ENCODE measurements around the gene MATN3. TPM values are rescaled to one million over a fixed set of nuclear protein-coding genes. Genes with fewer than 3 reads are reported as not detected.
"Not testable (repeated sequence)": the region's sequence is repeated elsewhere in the genome, so short reads cannot be mapped to it uniquely, and the experiment has no call there.

MATN3 gene
- polyA plus RNA-seq, 1 donor: 2.5 TPM

DNA sequence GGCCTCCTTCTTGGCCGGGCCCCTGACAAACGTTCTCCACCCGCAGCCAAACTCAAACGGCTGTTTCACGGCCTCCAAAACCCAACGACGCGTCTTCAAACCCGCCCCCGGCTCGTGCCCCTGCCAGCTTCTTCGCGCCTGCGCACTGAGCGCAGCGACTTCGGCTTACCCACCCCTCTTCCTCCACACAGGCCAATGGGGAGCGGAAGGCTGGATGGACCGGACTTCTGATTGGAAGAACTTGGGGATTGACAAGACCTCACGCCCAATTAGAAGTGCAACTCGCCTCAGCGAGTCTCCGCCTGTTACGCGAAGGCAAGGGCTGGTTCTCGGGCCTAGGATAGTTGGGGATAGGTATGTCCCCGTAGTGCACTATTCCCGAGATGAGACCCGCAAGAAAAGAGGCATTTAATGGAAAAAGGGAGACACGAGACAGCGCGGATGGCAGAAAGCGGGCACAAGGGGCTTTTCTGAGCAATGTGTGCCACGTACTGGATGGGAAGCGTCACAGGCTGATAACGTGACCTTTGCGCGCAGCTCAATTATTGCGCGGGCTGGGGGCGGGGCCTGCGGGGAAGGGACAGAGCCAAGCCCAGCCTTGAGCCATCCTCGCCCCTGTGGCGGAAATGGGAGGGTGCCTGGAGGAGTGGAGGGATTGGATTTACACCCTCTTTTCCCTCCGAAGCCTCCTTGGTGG, 39.2 kb upstream of the MATN3 start, which contains the start of gene LAPTM4A:
LAPTM4A (minus strand) TSS at position 97 of the 697 bp plus-strand sequence. CDS start 108 bp downstream, outside the sequence.
- Histone ChIP-seq H3K9me3 (ENCODE audit: control insufficient read depth, low read depth, low read length) (no peaks in the 10 kb centered on the region), H3K4me3 (ENCODE audit: low read length) (peak within 1 kb of the TSS; percentile 78), H3K36me3 (ENCODE audit: control insufficient read depth, insufficient read depth, low read length) (no peaks in the 10 kb centered on the region), H3K4me1 (ENCODE audit: control insufficient read depth, insufficient read depth, low read length) (peaks cover 9% of the 10 kb centered on the region), H3K27me3 (ENCODE audit: control insufficient read depth, insufficient read depth, low read length) (no peaks in the 10 kb centered on the region), H3K27ac (ENCODE audit: low read length) (peak within 1 kb of the TSS; percentile 99)
- no CpG with 5 or more reads among the region's 45 CpGs for WGBS (ENCODE audit: insufficient coverage, low lambda C conversion rate)
- DNase-seq: peak; percentile 100

DNA sequence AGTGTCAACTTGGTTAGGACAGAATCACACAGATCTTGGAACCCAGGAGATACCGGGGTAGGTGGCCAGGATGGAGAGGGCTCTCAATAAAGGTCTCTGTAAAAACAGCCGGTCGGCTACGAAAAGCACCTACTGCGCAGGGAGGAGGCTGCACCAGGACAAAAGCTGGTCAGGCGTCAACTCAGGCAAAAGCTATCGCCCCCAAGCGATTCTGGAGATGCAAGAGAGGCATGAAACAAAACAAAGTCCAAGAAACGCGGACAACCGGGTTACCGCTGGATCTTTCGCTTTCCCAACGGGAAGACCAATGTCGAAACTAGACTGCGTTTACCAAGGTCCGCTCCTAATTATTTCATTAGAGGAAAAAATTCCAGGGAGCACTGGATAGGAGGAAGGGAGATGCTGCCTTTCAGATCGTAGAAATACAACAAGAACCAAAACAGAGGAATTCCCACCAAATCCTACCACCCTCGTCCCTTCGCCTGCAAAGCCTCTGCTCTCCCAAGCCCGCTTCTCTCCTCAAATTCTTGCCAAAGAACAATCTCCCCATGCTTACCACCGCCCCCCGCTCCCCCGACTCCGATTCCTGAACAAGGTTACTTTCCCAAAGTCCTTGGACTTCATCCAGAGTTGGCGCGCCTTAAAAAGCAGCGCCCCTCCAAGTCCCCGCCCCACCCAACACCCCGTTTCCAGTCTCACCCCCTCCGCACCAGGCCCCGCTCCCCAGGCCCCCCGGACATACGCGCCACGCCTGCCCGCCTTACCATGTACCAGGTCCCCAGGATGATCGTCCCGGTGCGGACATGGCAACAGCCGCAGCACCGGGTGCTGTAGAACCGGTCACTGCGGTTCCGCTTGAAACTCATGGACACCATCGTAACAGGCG, 38.4 kb upstream of the MATN3 start:
- H3K4me3 ChIP-seq (ENCODE audit: low read length): peak overlapping the region; percentile 78
- no peaks in the 10 kb centered on the region for H3K36me3 ChIP-seq (ENCODE audit: control insufficient read depth, insufficient read depth, low read length)
- WGBS (ENCODE audit: insufficient coverage, low lambda C conversion rate): no CpG with 5 or more reads among the region's 47 CpGs
- H3K27ac ChIP-seq (ENCODE audit: low read length): peak overlapping the region; percentile 99
- peaks cover 9% of the 10 kb centered on the region for H3K4me1 ChIP-seq (ENCODE audit: control insufficient read depth, insufficient read depth, low read length)
- H3K9me3 ChIP-seq (ENCODE audit: control insufficient read depth, low read depth, low read length): no peaks in the 10 kb centered on the region
- H3K27me3 ChIP-seq (ENCODE audit: control insufficient read depth, insufficient read depth, low read length): no peaks in the 10 kb centered on the region
- DNase-seq: peak; percentile 61 to 82

DNA sequence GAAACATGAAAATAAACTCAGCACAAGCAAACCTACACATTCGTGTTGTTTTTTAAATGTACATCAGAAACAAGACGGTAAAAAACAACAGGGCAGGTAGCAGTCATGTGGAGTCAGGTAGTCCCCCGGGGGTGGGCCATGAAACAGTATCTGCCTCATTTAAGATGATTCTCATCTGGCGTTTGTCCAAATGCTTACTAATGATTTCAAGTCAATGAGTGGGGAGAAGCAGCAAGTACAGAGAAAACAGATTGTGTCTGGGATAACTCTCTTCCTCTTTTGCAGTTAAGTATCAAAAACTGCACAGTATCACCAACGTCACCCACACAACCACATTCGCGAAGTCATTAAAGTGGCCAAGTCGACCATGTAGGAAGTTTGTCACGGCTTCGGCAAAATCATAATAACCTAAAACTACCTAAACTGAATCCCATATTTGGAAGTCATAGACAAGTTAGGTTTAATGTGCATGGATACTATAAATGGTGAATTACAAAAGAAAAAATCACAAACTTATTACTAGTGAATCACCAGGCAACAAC, 37.7 kb upstream of the MATN3 start:
- Histone ChIP-seq H3K4me3 (ENCODE audit: low read length) (peak overlapping the region; percentile 78), H3K36me3 (ENCODE audit: control insufficient read depth, insufficient read depth, low read length) (no peaks in the 10 kb centered on the region), H3K9me3 (ENCODE audit: control insufficient read depth, low read depth, low read length) (no peaks in the 10 kb centered on the region), H3K27me3 (ENCODE audit: control insufficient read depth, insufficient read depth, low read length) (no peaks in the 10 kb centered on the region), H3K27ac (ENCODE audit: low read length) (peak overlapping the region; percentile 99), H3K4me1 (ENCODE audit: control insufficient read depth, insufficient read depth, low read length) (peaks cover 9% of the 10 kb centered on the region)
- 0% methylated on average over 2 of the region's 10 CpGs for WGBS (ENCODE audit: insufficient coverage, low lambda C conversion rate)
- peak in 1 of 2 donors; percentile 46 for DNase-seq

DNA sequence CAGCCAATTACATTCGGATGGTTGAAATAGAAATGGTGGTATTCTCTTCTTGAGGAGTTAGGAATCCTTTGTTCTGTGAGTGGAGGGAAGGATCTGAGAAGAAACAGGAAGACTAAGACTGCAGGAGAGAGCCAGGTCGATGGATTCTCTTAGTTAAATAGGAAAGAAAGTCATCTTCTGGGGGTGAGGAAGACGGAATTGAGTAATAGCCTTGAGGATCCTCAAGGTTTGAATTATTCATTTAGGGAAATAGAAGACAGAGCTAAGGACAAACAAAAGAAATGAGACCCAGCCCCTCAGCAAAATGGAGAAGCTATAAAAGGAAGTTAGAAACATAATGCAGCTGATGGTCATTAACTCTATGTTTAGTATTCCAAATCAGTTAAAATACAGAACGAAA, 37.2 kb upstream of the MATN3 start:
- Histone ChIP-seq H3K4me1 (ENCODE audit: control insufficient read depth, insufficient read depth, low read length) (peaks cover 9% of the 10 kb centered on the region), H3K27me3 (ENCODE audit: control insufficient read depth, insufficient read depth, low read length) (no peaks in the 10 kb centered on the region), H3K36me3 (ENCODE audit: control insufficient read depth, insufficient read depth, low read length) (no peaks in the 10 kb centered on the region), H3K27ac (ENCODE audit: low read length) (peak overlapping the region; percentile 99), H3K4me3 (ENCODE audit: low read length) (peak overlapping the region; percentile 78), H3K9me3 (ENCODE audit: control insufficient read depth, low read depth, low read length) (no peaks in the 10 kb centered on the region)
- 7% methylated on average over 3 of the region's 4 CpGs for WGBS (ENCODE audit: insufficient coverage, low lambda C conversion rate)
- peak in 1 of 2 donors; percentile 31 for DNase-seq

DNA sequence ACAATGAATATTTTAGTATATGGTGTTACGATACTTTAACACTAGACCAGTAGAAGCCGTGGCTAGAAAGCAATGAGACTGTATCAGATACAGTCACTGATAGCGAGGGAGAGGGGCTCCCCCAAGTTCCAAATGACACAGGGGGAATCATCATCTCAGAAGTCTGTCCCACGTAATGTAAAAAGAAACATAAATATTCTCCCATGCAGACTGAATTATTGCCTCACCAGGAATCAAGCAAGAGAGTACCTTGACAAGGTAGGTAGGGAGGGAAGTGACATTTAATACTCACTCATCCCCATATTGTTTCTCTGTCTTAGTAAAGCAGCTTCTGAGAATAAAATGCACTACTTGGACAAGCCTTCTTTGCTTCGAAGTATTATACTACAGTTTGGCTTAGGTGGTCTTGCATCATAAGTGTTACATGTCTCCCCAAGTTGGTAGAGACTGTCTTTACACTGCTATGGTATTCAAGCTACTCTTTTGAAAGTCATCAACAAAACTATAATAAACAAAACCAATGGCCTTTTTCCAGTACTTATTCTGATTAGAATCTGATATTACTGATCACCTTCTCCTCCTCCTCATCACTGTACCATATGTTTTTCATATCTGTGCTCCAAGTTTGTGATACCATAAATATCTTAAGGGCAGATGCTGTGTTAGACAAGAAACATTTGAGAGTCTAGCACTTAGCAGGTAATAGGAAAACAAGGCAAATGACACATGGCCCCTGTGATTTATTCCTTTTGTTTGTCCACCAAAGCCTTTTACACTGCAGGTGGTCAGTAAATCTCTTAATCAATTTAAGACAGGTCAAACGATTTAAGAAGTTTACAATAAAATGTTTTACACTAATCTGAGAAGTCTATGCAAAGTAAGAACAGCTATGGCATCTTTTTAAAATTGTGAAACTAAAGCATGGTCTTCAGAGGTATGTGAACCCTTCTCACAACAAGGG, 36.3 kb upstream of the MATN3 start:
- Histone ChIP-seq H3K4me3 (ENCODE audit: low read length) (peak overlapping the region; percentile 78), H3K27me3 (ENCODE audit: control insufficient read depth, insufficient read depth, low read length) (no peaks in the 10 kb centered on the region), H3K27ac (ENCODE audit: low read length) (peak overlapping the region; percentile 99), H3K4me1 (ENCODE audit: control insufficient read depth, insufficient read depth, low read length) (peaks cover 9% of the 10 kb centered on the region), H3K36me3 (ENCODE audit: control insufficient read depth, insufficient read depth, low read length) (no peaks in the 10 kb centered on the region), H3K9me3 (ENCODE audit: control insufficient read depth, low read depth, low read length) (no peaks in the 10 kb centered on the region)
- 40% methylated on average over 3 of the region's 6 CpGs for WGBS (ENCODE audit: insufficient coverage, low lambda C conversion rate)
- no peak for DNase-seq

DNA sequence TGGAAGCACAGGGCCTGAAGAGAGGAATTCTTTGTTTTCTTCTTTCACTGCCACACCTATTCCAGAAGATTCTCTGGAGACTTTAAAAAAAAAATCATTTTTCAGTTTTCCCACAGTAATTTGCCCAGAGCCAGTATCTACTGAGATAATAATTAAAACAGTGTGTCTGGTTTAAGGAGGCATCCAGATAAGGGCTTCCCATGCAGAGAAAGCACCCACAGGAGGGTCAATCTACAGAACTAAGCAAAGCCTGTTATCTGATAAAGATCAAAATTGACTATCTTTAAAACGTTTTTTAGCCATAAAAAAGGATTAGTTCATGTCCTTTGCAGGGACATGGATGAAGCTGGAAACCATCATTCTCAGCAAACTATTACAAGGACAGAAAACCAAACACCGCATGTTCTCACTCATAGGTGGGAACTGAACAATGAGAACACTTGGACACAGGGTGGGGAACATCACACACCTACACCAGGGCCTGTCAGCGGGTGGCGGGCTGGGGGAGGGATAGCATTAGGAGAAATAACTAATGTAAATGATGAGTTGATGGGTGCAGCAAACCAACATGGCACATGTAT, 33.3 kb upstream of the MATN3 start:
- not testable (repeated sequence) for H3K27ac ChIP-seq (ENCODE audit: low read length); DNase-seq; H3K9me3 ChIP-seq (ENCODE audit: control insufficient read depth, low read depth, low read length); H3K36me3 ChIP-seq (ENCODE audit: control insufficient read depth, insufficient read depth, low read length); H3K4me3 ChIP-seq (ENCODE audit: low read length); H3K27me3 ChIP-seq (ENCODE audit: control insufficient read depth, insufficient read depth, low read length)
- WGBS (ENCODE audit: insufficient coverage, low lambda C conversion rate): no CpG with 5 or more reads among the region's 4 CpGs
- peaks cover 11% of the 10 kb centered on the region for H3K4me1 ChIP-seq (ENCODE audit: control insufficient read depth, insufficient read depth, low read length)

DNA sequence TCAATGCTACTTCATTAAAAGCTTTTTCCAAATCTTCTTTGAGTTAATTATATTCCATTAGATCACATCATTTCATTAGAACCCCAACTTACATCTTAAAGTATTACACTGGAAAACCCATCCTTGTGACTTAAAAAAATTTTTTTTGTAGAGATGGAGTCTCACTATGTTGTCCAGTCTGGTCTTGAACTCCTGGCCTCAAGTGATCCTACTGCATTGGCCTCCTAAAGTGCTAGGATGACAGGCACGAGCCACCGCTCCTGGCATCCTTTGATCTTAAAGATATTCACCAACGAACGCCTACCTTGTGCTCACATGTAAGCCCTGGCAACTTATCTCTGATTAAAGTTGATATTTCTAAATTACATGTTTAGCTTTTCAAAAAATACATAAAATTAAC, 32.3 kb upstream of the MATN3 start:
- H3K4me3 ChIP-seq (ENCODE audit: low read length): no peak overlapping the region
- H3K4me1 ChIP-seq (ENCODE audit: control insufficient read depth, insufficient read depth, low read length): peaks cover 11% of the 10 kb centered on the region
- no peaks in the 10 kb centered on the region for H3K9me3 ChIP-seq (ENCODE audit: control insufficient read depth, low read depth, low read length)
- DNase-seq: no peak
- H3K36me3 ChIP-seq (ENCODE audit: control insufficient read depth, insufficient read depth, low read length): peaks cover 13% of the 10 kb centered on the region
- WGBS (ENCODE audit: insufficient coverage, low lambda C conversion rate): no CpG with 5 or more reads among the region's 4 CpGs
- no peak overlapping the region for H3K27ac ChIP-seq (ENCODE audit: low read length)
- no peaks in the 10 kb centered on the region for H3K27me3 ChIP-seq (ENCODE audit: control insufficient read depth, insufficient read depth, low read length)

DNA sequence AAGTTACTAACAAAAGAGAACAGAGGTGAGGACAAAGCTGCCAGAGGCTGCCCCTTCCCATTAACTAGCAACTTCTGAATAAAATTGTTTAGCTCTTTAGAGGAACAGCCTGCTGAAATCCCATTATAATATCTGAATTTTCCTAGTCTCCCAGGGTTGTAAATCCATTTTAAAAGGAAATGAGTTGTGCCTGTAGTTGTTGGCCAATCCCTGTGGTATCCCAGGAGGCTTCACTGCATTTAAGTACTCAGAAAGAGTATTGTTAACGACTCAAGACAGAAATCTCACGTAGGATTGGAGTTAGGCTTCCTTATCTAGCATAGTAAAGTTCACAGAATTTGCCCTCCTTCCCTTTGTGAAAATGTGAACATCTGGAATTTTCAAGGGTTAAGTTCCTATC, 30.1 kb upstream of the MATN3 start:
- WGBS (ENCODE audit: insufficient coverage, low lambda C conversion rate): no CpG with 5 or more reads among the region's 2 CpGs
- no peaks in the 10 kb centered on the region for H3K27me3 ChIP-seq (ENCODE audit: control insufficient read depth, insufficient read depth, low read length)
- H3K36me3 ChIP-seq (ENCODE audit: control insufficient read depth, insufficient read depth, low read length): peaks cover 33% of the 10 kb centered on the region
- H3K9me3 ChIP-seq (ENCODE audit: control insufficient read depth, low read depth, low read length): no peaks in the 10 kb centered on the region
- peak in 1 of 2 donors; percentile 25 for DNase-seq
- no peak overlapping the region for H3K27ac ChIP-seq (ENCODE audit: low read length)
- H3K4me1 ChIP-seq (ENCODE audit: control insufficient read depth, insufficient read depth, low read length): peaks cover 4% of the 10 kb centered on the region
- no peak overlapping the region for H3K4me3 ChIP-seq (ENCODE audit: low read length)

DNA sequence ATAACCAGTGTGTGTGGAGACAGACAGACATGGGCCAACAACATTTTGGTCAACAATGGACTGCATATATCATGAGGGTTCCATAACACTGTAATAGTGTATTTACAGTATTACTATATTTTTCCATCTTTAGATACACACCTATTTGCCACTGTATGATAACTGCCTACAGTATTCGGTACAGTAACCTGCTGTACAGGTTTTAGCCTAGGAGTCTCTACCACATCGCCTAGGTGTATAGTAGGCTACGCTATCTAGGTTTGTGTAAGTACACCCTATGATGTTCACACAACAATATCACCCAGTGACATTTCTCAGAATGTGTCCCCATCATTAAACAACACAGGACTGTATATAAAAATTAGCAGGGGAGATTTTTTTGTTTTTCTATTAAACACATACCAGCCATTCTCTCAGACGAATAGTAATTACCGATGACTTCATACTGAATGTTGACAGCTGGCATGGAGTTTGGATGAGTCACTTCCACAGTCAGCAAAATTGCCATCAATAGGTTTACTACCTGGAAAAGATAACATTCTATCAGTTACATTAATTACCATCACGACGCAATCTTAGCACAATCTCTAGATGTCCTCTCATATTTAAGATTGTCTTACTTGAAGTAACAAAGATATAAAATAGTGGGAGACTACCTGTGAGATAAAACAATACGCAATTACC, 28.2 kb upstream of the MATN3 start:
- 54% methylated on average over 4 of the region's 8 CpGs for WGBS (ENCODE audit: insufficient coverage, low lambda C conversion rate)
- peak in 1 of 2 donors; percentile 23 for DNase-seq
- Histone ChIP-seq H3K27ac (ENCODE audit: low read length) (no peak overlapping the region), H3K27me3 (ENCODE audit: control insufficient read depth, insufficient read depth, low read length) (no peaks in the 10 kb centered on the region), H3K4me3 (ENCODE audit: low read length) (no peak overlapping the region), H3K9me3 (ENCODE audit: control insufficient read depth, low read depth, low read length) (no peaks in the 10 kb centered on the region), H3K4me1 (ENCODE audit: control insufficient read depth, insufficient read depth, low read length) (peaks cover 4% of the 10 kb centered on the region), H3K36me3 (ENCODE audit: control insufficient read depth, insufficient read depth, low read length) (peaks cover 46% of the 10 kb centered on the region)

All from large intestine (tissue), 3 donors.